HG03521 (cell line): ENCODE results near the gene OR52E8.

ENCODE experiments used
- ATAC-seq: cut with Tn5 transposase; IDR thresholded peaks from one replicate; pipeline ENCODE4 v1.9.1; 2021; ENCODE audit warnings: mild to moderate bottlenecking, moderate library complexity; ENCODE audit not compliant: unreplicated experiment

Gene OR52E8

GRCh38 chr11:5808500-5809121, 48.9 kb downstream of the OR52E8 start, which contains the start of gene OR52N2:
TSS of gene OR52N2 (plus strand) at chr11:5808924. CDS start at chr11:5820336, 11,412 bp downstream.
- ATAC-seq, result peak; percentile 90

GRCh38 chr11:5807580-5807979, 49.9 kb downstream of the OR52E8 start:
- ATAC-seq, result no peak
